Measurements from ENCODE around the gene ZNF750.

ZNF750 gene

DNA sequence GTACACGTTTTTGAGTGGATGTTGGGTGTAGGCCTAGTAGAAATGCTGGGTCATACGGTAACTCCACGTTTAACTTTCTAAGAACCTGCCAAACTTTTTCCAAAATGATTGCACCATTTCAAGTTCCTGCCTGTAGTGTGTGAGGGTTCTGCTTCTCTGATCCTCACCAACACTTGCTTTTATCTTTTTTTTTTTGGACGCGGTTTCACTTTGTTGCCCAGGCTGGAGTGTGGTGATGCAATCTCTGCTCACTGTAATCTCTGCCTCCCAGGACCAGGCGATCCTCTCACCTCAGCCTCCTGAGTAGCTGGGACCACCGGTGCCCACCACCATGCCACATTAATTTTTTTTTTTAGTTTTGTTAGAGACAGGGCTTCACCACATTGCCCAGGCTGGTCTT, 23.5 kb downstream of the ZNF750 start:
- Histone ChIP-seq H3K9ac (ENCODE audit: low read length) (no peak overlapping the region), H3K18ac (ENCODE audit: low read length) (no peak overlapping the region), H4K12ac (ENCODE audit: low read depth, low read length) (no peak overlapping the region), H3K27ac (ENCODE audit: low read depth, low read length) (no peak overlapping the region), H2AK5ac (ENCODE audit: low read length) (no peak overlapping the region), H2BK12ac (ENCODE audit: low read length) (no peak overlapping the region), H2BK120ac (ENCODE audit: insufficient read depth, low read length, poor library complexity) (no peak overlapping the region), H3K4me1 (ENCODE audit: control insufficient read depth in 1 of 2, insufficient read depth in 2 of 2, low read length in 2 of 2) (no peaks in the 10 kb centered on the region), H3K4me2 (ENCODE audit: low read length) (no peak overlapping the region), H3K14ac (ENCODE audit: low read length) (no peak overlapping the region), H2AFZ (ENCODE audit: insufficient read depth, low read length, poor library complexity) (no peak overlapping the region), H2BK5ac (ENCODE audit: low read depth, low read length, poor library complexity) (no peak overlapping the region), H4K91ac (ENCODE audit: low read depth, low read length) (no peak overlapping the region), H3K9me3 (ENCODE audit: insufficient read depth, low read depth, low read length) (peaks cover 6% of the 10 kb centered on the region), H3K4ac (ENCODE audit: low read depth, low read length) (no peak overlapping the region), H3K4me3 (ENCODE audit: low read depth, low read length) (no peak overlapping the region), H4K8ac (ENCODE audit: low read depth, low read length) (no peak overlapping the region), H3K36me3 (ENCODE audit: control insufficient read depth in 1 of 2, insufficient read depth in 2 of 2, low read length in 2 of 2) (peaks cover 4 to 9% of the 10 kb centered on the region in 2 experiments), H3K27me3 (ENCODE audit: insufficient read depth, low read length) (no peaks in the 10 kb centered on the region), H3K79me1 (ENCODE audit: low read length) (no peaks in the 10 kb centered on the region), H3K23ac (ENCODE audit: low read length) (no peak overlapping the region), H3K79me2 (ENCODE audit: control insufficient read depth, insufficient read depth, low read length, poor library complexity) (no peaks in the 10 kb centered on the region)
- WGBS (ENCODE audit: extremely low coverage, insufficient coverage, insufficient read length), result no CpG with 5 or more reads among the region's 7 CpGs
- no peak for DNase-seq

DNA sequence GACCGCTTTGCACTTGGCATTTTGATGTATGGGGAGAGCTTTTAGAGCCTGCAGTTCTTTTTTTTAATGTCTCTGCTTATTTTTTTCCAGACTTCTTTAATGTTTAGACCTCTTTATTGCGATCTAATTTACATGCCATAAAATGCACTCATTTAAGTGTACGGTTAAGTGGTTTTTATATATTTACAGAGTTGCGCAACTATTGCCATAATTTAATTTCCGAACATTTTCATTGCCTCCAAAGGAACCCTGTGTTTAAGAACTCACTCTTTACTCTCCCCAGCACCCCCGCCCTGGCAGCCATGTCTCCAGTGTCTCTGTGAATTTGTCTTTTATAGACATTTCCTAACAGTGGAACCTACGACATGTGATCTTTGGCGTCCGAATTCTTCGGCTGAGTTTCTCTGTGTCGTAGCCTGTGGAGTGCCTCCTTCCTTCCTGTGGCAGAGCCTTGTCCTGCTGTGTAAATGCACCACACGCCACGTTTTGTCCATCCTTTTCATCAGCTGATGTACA, 24.0 kb downstream of the ZNF750 start:
- Histone ChIP-seq H3K79me1 (ENCODE audit: low read length) (no peaks in the 10 kb centered on the region), H2AK5ac (ENCODE audit: low read length) (no peak overlapping the region), H2BK5ac (ENCODE audit: low read depth, low read length, poor library complexity) (no peak overlapping the region), H2BK12ac (ENCODE audit: low read length) (no peak overlapping the region), H3K4me2 (ENCODE audit: low read length) (no peak overlapping the region), H3K27ac (ENCODE audit: low read depth, low read length) (no peak overlapping the region), H3K9ac (ENCODE audit: low read length) (no peak overlapping the region), H3K79me2 (ENCODE audit: control insufficient read depth, insufficient read depth, low read length, poor library complexity) (no peaks in the 10 kb centered on the region), H3K14ac (ENCODE audit: low read length) (no peak overlapping the region), H4K12ac (ENCODE audit: low read depth, low read length) (no peak overlapping the region), H3K4ac (ENCODE audit: low read depth, low read length) (no peak overlapping the region), H2AFZ (ENCODE audit: insufficient read depth, low read length, poor library complexity) (no peak overlapping the region), H4K91ac (ENCODE audit: low read depth, low read length) (no peak overlapping the region), H3K36me3 (ENCODE audit: control insufficient read depth in 1 of 2, insufficient read depth in 2 of 2, low read length in 2 of 2) (peaks cover 4 to 9% of the 10 kb centered on the region in 2 experiments), H4K8ac (ENCODE audit: low read depth, low read length) (no peak overlapping the region), H2BK120ac (ENCODE audit: insufficient read depth, low read length, poor library complexity) (no peak overlapping the region), H3K4me3 (ENCODE audit: low read depth, low read length) (no peak overlapping the region), H3K4me1 (ENCODE audit: control insufficient read depth in 1 of 2, insufficient read depth in 2 of 2, low read length in 2 of 2) (no peaks in the 10 kb centered on the region), H3K23ac (ENCODE audit: low read length) (no peak overlapping the region), H3K9me3 (ENCODE audit: insufficient read depth, low read depth, low read length) (peaks cover 5% of the 10 kb centered on the region), H3K18ac (ENCODE audit: low read length) (no peak overlapping the region), H3K27me3 (ENCODE audit: insufficient read depth, low read length) (no peaks in the 10 kb centered on the region)
- no CpG with 5 or more reads among the region's 13 CpGs for WGBS (ENCODE audit: extremely low coverage, insufficient coverage, insufficient read length)
- no peak for DNase-seq

DNA sequence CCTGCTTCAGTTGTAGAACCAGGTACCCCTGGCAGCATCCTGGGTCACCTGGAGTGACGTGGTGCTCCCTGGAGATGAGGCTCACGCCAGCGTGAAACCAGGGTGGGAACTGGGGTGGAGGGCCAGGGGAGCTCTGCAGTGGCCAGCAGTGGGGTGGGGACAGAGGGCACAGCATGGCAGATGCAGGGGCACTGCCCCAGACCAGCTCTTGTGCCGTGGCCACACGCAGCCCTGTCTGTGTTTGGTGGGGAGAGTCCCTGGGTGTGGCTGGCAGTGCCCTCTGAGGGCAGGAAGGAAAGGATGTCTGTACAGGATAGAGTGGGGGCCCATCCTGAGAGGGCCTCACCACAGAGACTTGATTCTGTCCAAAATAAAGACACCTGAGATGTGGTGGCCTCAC, 24.5 kb downstream of the ZNF750 start:
- no peak overlapping the region for H4K12ac ChIP-seq (ENCODE audit: low read depth, low read length)
- H4K8ac ChIP-seq (ENCODE audit: low read depth, low read length), result no peak overlapping the region
- H3K4me2 ChIP-seq (ENCODE audit: low read length), result no peak overlapping the region
- H3K9me3 ChIP-seq (ENCODE audit: insufficient read depth, low read depth, low read length), result peaks cover 4% of the 10 kb centered on the region
- H3K79me1 ChIP-seq (ENCODE audit: low read length), result no peaks in the 10 kb centered on the region
- no peak overlapping the region for H2BK12ac ChIP-seq (ENCODE audit: low read length)
- no peak overlapping the region for H3K9ac ChIP-seq (ENCODE audit: low read length)
- WGBS (ENCODE audit: extremely low coverage, insufficient coverage, insufficient read length), result no CpG with 5 or more reads among the region's 5 CpGs
- no peaks in the 10 kb centered on the region for H3K27me3 ChIP-seq (ENCODE audit: insufficient read depth, low read length)
- DNase-seq, result no peak
- no peak overlapping the region for H2BK5ac ChIP-seq (ENCODE audit: low read depth, low read length, poor library complexity)
- H3K4ac ChIP-seq (ENCODE audit: low read depth, low read length), result no peak overlapping the region
- no peak overlapping the region for H2AFZ ChIP-seq (ENCODE audit: insufficient read depth, low read length, poor library complexity)
- H3K36me3 ChIP-seq (ENCODE audit: control insufficient read depth in 1 of 2, insufficient read depth in 2 of 2, low read length in 2 of 2), result peaks cover 4 to 9% of the 10 kb centered on the region in 2 experiments
- no peaks in the 10 kb centered on the region for H3K79me2 ChIP-seq (ENCODE audit: control insufficient read depth, insufficient read depth, low read length, poor library complexity)
- H2BK120ac ChIP-seq (ENCODE audit: insufficient read depth, low read length, poor library complexity), result no peak overlapping the region
- H4K91ac ChIP-seq (ENCODE audit: low read depth, low read length), result no peak overlapping the region
- H3K18ac ChIP-seq (ENCODE audit: low read length), result no peak overlapping the region
- no peak overlapping the region for H2AK5ac ChIP-seq (ENCODE audit: low read length)
- no peak overlapping the region for H3K27ac ChIP-seq (ENCODE audit: low read depth, low read length)
- H3K4me3 ChIP-seq (ENCODE audit: low read depth, low read length), result no peak overlapping the region
- H3K23ac ChIP-seq (ENCODE audit: low read length), result no peak overlapping the region
- no peaks in the 10 kb centered on the region for H3K4me1 ChIP-seq (ENCODE audit: control insufficient read depth in 1 of 2, insufficient read depth in 2 of 2, low read length in 2 of 2)
- H3K14ac ChIP-seq (ENCODE audit: low read length), result no peak overlapping the region

DNA sequence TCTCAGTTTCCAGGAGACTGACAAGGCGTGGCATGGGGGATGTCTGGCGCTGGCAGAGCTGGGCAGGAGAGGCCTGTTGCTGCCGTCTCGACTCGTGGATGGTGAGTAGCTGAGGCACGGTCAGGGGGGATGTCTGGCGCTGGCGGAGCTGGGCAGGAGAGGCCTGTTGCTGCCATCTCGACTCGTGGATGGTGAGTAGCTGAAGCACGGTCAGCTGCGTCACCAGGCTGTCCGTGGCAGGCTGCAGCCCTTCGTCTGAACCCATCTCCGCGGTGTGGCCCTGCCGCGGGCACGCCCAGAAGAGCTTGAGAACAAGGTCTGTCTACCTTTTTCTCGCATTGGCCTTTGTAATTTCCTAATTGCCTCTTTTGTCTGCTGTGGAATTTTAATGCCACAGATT, 25.0 kb downstream of the ZNF750 start:
- no CpG with 5 or more reads among the region's 20 CpGs for WGBS (ENCODE audit: extremely low coverage, insufficient coverage, insufficient read length)
- Histone ChIP-seq H3K79me2 (ENCODE audit: control insufficient read depth, insufficient read depth, low read length, poor library complexity) (no peaks in the 10 kb centered on the region), H2AK5ac (ENCODE audit: low read length) (no peak overlapping the region)

More for the DNA sequence above, 25.0 kb downstream of the ZNF750 start:
- Histone ChIP-seq H3K36me3 (ENCODE audit: control insufficient read depth in 1 of 2, insufficient read depth in 2 of 2, low read length in 2 of 2) (peaks cover 4 to 9% of the 10 kb centered on the region in 2 experiments), H3K18ac (ENCODE audit: low read length) (no peak overlapping the region), H3K4me2 (ENCODE audit: low read length) (no peak overlapping the region), H4K8ac (ENCODE audit: low read depth, low read length) (no peak overlapping the region), H3K27ac (ENCODE audit: low read depth, low read length) (no peak overlapping the region), H3K79me1 (ENCODE audit: low read length) (no peaks in the 10 kb centered on the region), H3K14ac (ENCODE audit: low read length) (no peak overlapping the region), H3K9ac (ENCODE audit: low read length) (no peak overlapping the region), H3K23ac (ENCODE audit: low read length) (no peak overlapping the region), H3K4me1 (ENCODE audit: control insufficient read depth in 1 of 2, insufficient read depth in 2 of 2, low read length in 2 of 2) (no peaks in the 10 kb centered on the region), H4K12ac (ENCODE audit: low read depth, low read length) (no peak overlapping the region), H3K4me3 (ENCODE audit: low read depth, low read length) (no peak overlapping the region), H3K4ac (ENCODE audit: low read depth, low read length) (no peak overlapping the region), H2BK120ac (ENCODE audit: insufficient read depth, low read length, poor library complexity) (no peak overlapping the region), H2AFZ (ENCODE audit: insufficient read depth, low read length, poor library complexity) (no peak overlapping the region), H3K27me3 (ENCODE audit: insufficient read depth, low read length) (no peaks in the 10 kb centered on the region), H2BK5ac (ENCODE audit: low read depth, low read length, poor library complexity) (no peak overlapping the region), H4K91ac (ENCODE audit: low read depth, low read length) (no peak overlapping the region), H3K9me3 (ENCODE audit: insufficient read depth, low read depth, low read length) (peaks cover 4% of the 10 kb centered on the region), H2BK12ac (ENCODE audit: low read length) (no peak overlapping the region)
- DNase-seq, result no peak
